ENCODE measurements around the gene GP1BB. TPM values are rescaled to one million over a fixed set of nuclear protein-coding genes. Genes with fewer than 3 reads are reported as not detected.
A peak's percentile ranks its signal among the peaks of the same experiment; 100 is the strongest.
"Not testable (repeated sequence)": the region's sequence is repeated elsewhere in the genome, so short reads cannot be mapped to it uniquely, and the experiment has no call there.

The GP1BB gene
- total RNA-seq, 1 donor from 2014 or later = 5.4 TPM

DNA sequence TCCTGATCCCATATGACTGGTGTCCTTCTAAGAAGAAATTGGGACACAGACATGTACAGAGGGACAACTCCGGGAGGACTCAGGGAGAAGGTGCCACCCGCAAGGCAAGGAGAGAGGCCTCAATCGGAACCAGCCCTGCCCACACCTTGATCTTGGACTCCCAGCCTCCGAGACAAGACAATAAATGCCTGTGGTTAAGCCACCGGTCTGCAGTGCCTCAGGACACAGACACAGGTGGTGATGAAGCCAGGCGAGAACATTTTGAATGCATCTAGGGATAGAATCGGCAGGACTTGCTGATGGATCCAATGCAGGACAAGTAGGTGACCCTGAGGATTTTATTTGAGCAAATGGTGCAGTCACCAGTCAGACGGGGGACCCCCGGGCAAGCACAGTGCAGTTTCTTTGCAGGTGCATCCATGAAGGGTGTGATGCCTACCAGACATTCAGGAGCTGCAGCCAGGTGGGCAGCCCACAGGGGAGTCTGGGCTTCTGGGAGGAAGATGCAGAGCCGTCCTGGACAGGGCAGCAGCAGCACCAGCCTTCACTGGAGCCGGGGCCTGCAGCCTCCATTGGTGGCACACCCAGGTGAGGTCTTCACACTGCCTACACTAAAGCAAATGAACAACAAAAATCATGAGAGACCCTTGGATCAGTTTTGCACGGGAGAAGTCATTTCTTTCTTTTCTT, 29.2 kb upstream of the GP1BB start:
- DNase-seq = no peak

DNA sequence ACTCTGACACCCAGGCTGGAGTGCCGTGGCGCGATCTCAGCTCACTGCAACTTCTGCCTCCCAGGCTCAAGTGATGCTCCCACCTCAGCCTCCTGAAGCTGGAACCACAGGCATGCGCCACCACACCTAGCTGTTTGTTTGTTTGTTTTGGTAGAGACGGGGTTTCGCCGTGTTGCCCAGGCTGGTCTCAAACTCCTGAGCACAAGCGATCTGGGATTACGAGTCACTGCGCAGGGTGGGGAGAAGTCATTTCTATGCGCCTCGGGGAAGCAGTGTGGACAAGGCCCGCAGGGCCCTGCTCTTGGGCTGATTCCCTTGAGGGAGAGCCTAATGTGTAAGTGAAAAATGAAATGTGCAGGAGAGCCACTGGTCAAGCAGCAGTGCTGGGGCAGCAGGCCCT, 28.6 kb upstream of the GP1BB start:
- DNase-seq = no peak

DNA sequence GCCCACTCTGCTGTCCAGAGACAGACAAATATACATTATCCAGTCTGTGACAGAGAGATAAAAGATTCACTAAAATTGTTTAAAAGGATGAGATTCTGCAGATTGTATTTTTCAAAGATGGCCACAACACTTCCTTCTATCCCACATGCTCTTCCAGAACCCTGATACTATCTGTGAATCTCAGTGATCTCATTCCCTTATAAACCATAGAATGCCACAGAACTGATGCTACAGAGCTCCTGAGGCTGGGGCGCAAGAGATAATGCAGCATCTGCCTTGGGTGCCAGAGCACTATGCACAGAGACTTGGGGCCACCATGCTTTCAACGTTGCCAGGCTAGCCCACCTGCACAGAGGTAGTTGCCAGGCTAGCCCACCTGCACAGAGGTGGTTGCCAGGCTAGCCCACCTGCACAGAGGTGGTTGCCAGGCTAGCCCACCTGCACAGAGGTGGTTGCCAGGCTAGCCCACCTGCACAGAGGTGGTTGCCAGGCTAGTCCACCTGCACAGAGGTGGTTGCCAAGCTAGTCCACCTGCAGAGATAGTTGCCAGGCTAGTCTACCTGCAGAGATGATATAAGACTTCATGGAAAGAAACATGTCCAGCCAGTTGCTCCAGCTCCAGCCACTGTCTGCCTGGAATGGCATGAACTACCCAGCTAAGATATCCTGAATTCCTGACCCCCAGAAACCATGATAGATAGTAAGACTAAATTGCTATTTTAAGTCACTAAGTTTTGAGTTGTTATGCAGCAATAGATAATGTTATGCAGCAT, 26.6 kb upstream of the GP1BB start:
- no peak for DNase-seq

DNA sequence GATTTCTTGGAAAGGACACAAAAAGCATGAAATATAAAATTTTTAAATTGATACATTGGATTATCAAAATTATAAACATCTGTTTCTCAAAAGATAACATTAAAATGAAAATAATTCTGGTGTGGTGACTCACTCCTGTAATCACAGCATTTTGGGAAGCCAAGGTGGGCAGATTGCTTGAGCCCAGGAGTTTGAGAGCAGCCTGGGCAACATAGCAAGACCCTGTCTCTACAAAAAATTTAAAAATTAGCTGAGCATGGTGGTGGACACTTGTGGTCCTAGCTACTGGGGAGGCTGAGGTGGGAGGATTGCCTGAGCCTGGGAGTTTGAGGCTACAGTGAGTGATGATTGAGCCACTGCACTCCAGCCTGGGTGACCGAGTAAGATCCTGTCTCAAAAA, 25.5 kb upstream of the GP1BB start:
- DNase-seq = not testable (repeated sequence)

DNA sequence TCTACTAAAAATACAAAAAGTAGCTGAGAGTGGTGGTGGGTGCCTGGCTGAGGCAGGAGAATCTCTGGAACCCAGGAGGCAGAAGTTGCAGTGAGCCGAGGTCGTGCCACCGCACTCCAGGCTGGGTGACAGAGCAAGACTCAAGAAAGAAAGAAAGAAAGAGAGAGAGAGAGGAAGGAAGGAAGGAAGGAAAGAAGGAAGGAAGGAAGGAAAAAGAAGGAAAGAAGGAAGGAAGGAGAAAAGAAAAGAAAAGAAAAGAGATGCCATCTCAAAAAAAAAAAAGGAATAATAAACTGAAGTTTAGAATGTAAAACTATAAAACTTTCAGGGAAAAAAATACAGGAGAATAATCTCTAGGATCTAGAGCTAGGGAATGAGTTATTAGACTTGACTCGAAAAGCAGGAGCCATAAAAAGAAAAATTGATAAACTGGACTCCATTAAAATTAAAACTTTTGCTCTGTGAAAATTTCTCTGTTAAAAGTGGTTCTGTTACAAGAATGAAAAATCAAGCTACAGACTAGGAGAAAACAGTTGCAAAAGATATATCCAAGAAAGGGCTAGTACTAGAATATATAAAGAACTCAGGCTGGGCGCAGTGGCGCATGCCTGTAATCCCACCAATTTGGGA, 22.4 kb upstream of the GP1BB start:
- DNase-seq = no peak

DNA sequence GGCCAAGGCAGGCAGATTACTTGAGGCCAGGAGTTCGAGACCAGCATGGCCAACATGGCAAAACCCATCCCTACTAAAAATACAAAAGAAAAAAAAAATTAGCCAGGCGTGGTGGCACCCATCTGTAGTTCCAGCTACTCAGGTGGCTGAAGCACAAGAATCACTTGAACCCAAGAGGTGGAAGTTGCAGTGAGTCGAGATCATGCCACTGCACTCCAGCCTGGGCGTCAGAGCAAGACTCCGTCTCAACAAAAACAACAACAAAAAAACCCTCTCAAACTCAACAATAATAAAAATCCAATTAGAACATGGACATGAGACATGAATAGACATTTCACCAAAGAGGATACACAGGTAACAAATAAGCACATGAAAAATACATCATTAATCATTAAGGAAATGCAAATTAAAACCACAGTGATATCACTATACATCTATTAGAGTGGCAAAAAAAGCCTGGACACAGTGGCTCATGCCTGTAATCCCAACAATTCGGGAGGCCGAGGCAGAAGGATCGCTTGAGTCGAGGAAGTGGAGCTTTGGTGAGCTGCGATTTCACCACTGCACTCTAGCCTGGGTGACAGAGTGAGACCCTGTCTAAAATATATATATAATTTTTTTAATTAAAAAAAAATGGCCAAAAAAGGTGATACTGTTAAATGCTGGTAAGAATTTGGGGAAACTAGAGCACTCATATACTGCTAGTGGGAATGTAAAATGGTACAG, 21.8 kb upstream of the GP1BB start:
- DNase-seq = no peak

DNA sequence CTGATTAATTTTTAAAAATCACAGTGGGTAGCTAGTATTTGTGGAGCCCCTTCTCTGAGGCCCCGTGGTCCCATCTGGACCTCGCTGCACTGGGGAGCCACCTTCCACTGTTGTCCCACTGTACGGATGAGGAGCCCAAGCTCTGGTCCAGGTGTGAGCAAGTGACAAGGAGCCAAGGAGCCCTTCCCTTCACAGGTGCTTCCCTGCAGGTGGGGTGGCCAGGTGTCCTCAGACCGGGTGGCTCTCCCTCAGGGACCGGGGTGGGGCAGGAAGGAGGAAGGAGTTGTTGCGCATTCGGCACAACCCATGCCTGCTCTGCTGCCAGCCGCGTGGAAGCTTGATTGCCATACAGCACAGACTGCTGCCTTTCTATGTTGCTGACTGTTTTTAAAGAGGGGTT, 19.5 kb upstream of the GP1BB start:
- no peak for DNase-seq

DNA sequence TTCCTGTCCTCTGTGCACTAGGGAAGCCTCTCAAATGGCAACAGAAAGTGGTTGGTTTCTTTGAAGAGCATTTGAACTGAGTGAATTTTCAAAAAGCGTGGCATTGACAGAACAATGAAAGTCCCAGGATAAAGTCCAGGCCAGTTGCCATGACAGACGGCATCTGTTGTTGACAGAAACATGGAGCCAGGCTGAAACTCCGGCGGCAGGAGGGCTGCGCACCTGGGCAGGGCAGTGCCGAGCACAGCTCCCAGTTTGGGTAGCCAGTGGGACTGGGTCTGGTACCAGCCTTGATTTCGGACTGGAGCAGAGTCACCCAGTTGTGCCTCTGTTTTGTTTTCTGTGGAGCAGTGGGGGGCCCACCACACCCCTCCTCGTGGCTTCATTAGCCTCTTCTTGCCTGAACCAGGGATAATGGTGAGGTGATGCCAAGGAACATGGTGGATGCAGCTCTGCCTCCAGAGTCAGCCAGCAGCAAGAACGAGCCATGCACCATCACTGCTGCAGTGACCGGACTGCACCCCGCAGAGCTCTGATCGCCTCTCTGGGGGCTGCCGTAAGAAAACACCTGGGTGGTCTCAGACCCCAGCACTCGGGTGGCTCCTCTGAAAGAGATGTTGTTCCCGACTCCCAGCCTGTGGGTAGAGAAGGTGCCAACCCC, 18.9 kb upstream of the GP1BB start:
- DNase-seq = no peak

DNA sequence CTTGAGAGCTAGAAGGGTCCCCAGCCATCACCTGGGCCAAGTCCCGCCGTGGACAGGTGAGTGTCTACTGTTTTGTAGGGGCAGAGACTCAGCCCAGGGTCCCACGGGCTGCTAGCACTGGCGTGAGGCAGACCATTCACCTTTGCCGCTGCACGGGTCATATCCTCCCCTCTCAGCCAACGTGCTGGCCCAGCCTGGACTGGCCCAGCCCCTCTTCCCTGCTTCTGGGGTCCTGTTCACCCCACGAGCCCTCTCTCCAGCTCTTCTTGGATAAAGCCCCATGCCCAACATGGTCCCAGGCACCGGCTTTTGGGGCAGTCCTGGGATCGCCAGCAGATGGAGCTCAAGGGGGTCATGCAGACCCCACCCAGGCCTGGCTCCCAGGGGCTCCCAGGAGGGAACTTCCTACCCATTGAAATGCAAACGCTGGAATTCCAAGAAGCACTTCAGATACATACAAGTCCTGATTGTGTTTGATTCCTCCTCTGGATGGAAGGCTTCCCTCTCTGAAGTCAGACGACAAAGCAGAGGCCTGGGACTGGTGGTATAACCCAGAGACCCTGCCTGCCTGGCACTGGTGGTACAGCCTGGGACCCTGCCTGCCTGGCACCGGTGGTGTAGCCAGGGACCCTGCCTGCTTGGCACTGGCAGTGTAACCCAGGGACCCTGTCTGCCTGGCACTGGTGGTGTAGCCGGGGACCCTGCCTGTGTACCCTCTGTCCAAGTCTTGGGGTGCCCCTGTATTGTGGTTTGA, 18.0 kb upstream of the GP1BB start:
- no peak for DNase-seq

DNA sequence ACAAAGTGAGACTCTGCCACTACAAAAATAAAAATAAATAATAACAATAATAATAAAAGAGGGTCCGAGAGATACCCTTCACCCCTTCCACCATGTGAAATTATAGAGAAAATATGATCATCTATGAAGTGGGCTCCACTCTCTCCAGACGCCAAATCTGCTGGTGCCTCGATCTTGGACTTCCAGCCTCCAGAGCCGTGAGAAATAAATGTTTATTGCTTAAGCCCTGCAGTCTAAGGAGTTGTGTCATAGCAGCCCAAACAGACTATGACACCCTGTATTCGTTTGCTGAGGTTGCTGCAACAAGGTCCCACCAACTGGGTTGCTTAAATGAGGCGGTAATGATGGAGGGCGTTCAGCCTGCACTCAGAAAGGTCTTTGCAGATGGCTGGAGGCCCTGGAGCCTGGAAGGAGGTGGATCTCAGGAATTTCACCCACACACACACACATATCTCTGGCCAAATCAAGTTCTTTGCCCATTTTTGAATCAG, 16.6 kb upstream of the GP1BB start:
- no peak for DNase-seq

DNA sequence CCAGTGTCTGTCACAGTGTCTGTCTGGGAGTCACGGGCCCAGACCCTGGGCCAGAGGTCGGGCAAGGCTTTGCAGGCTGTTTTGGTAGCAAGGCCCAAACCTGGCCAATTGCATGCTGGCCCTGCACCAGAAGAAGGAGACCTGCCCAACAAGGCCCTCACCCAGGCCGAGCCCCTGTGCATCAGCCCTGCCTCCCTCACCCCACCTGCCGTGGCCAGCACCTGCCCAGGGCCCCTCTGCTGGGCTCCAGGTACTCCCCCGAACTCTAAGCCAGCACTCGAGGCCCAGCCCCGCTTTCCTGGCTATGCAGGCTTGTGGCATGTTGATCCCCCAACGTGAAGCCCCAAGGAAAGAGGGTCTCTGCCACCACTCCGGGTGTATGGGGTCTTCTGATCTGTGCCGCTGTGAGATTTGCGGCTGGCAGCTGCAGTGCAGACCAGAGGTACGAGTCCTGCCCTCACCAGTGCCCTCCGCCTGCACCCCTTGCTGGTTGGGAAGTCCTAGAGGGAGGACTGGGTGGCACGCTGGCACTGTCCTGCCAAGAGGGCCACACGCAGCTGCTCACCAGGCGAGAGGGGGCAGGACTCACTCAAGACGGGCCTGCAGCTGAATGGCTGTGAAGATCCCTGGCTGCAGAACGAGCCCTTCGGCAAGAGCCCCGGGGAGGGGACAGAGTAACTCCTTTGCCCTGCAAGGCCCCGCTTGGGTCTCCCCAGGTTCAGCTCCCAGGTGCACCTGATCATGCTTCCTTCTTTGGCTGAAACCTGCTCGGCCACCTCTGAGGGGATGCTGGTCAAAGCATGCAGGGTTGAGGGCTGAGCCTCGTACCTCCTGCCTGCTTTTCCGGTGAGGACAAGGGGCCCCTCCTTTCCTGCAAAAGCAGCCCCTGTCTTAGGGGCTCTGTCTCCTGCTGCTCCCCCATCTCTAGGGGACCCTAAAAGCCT, 15.7 kb upstream of the GP1BB start:
- DNase-seq = no peak

DNA sequence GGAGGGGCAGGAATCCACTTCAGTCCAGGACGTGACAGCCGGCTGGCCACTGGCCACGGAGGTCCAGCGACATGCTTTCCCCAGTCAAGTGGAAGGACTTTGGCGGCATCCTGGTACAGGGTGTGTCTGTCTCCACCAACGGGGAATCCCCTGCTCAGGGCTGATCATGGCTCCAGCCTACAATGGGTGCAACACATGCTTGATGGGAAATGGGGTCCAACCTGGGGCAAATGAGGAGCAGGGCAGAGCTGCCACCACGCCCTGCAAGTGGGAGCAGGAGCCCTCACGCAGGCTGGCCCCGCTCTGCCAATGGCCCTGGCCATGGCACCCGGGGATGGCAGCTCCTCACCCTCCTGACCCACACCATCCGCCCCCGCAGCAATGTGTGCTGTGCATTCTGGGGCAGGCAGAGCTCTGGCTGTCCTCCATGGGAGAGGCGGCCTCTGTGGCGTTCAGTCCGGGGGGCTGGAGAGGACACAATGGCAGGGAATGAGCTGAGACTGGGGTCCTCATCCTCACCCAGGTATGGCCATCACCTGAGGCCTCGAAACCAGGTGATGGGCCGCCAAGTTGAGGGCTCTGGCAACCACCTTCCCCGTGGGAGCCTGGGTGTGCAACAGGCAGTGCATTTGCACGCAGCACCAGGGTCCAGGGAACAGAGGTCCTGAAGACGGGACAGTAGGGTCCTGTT, 14.9 kb upstream of the GP1BB start:
- no peak for DNase-seq

DNA sequence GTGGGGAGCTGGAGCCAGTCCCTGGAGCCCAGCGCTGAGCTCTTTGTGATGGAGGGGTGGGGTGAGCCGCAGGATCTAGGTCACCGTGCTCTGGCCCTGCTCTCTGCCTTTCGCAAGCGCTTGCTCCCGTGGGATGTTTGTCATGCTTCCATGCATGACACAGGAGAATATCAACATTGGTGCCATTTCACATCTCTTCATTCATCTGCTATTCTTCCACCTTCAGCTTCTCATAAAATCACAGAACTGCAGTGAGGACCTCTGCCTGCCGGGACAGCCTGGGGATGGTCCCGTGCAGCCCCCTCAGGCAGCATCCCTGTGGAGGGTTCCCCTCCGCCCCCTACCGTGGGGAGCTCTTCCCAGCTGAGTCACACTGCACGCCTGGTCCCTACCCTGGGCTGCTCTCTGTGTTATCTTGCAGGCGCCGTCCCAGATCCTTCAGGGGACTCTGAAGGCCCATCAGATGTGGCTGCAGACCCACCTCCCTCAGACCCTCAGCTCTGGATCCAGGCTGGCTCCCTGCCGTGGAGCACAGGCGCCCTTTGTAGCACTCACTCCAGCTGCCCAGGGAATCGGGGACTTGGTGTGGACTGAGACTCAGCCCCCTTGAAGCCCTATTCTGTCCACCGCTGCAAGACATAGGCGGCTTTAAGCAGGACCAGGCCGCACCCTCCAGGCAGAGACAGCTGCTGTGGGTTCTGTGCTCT, 14.1 kb upstream of the GP1BB start:
- no peak for DNase-seq

DNA sequence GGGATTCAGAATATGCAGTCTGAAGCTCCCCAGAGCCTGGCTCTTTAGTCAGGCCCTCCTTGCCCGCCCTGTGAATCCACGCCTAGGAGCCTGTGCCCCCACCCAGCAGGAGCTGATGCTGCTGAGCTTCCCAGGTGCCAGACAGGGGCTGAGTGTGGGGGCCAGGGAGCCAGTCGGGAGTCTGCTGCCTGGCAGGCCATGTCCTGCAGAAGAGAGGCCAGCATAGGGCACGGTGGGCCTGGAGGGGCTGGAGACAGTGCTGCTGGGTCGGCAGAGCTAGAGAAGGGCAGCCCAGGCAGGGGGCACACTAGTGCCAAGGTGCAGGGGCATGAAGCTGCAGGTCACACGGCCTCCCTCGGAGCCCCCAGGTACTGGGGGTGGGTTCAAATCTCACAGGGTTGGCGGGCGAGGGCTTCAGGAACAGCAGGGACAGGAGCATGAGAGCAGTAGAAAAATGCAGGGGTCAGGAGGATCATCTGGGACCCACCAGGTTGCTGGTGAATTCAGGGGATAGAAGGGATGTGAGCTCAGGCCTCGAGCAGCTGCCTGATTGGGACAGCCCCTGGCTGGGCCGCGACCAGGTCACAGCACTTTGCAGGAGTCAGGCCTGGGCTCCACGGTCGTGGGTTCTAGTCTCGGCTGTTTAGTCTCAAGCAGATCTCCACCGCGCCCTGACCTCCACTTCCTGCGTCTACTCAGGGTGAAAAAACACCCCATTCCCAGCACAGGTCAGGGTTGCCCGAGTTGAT, 13.1 kb upstream of the GP1BB start:
- no peak for DNase-seq

DNA sequence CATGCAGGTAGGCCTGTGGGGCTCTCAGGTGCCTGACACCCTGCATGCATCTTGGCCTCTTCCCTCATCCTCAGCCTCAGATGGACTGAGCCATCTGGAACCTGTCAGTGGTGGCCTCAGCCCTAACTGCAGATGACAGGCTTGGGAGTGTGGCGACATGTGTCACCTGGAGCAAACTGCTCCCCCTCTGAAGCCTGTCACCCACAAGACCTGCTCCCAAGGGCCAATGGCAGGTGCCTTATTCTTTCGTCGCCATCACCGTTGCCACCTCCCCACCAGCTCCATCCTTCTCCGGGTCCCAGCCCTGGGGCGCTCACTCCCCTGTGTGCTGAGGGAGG, 12.6 kb upstream of the GP1BB start:
- no peak for DNase-seq

DNA sequence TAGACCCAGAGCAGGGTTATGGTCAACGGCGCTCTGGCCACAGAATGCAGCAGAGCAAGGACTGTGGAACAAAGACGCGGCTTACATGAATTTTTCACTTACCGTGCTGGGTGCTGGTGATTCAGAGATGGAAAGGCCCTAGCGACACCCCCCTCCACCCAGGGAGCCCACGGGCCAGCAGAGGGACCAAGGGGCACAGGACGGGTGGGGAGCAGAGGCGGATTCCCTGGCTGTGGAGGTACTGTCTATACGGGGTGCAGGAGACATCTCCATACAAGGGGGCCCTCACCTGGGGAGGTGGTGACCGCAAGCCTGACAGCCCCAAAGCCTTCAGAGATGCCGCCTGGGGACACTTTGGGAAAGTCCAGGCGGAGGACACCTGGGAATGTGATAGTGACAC, 10.1 kb upstream of the GP1BB start:
- DNase-seq = no peak

DNA sequence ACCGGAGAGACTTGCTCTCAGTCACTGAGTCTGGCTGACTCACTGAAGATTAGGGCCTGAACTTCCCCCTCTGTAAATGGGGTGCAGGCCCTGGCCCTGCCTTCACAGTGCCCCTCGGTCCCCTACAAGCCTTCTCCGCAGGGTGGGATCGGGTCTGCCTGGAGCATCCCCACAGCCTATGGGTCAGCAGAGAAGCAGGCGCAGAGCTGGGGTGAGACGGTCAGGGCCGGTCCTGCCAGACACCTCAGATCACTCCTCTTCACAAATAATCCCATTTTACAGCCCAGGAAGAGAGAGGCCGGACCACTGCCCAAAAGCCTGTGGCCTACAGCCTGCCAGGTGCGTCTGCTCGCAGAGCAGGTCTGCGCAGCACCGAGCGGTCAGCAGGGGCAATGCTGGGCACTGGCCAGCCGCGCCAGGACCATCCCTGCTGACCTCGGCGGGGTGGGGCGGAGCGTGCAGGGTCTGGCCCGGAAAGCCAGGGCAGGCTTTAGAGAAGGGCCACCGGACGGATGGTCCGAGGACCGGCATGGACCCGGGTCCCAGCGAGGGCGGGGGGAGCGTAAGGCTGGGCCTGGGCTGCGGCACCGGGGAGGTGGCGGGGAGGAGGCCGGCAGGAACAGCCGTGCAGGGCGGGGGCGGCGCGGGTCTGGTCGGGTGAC, 9.6 kb upstream of the GP1BB start:
- DNase-seq = peak; percentile 24

Data from dermis blood vessel endothelial cell (primary cell).